PC-3 (cell line): ENCODE results near the gene NACC2. TPM values are rescaled to one million over a fixed set of nuclear protein-coding genes. Genes with fewer than 3 reads are reported as not detected.

Experiments used
- ATAC-seq: fragments of 200-7000 bp; cut with Tn5 transposase; 2 replicates; pipeline ENCODE4 v1.9.1; 2020; ENCODE audit warnings: mild to moderate bottlenecking, moderate library complexity
- BruUV-seq: library from RNA; stranded (reverse); fragments of 400-500 nt; replicated peaks from 2 replicates; lab custom pipeline; 2021; lab: Mats Ljungman, UMichigan
- CTCF ChIA-PET: fragments of 300-600 bp; sonication (Branson Sonifier 250); formaldehyde crosslinking; loops from one replicate; lab custom pipeline; 2022; ENCODE audit warnings: antibody characterized with exemption; lab: Charles Lee
- POLR2A ChIA-PET: fragments of 300-600 bp; sonication (Branson Sonifier 250); formaldehyde crosslinking; loops from one replicate; lab custom pipeline; 2022; ENCODE audit warnings: antibody characterized with exemption; ENCODE audit not compliant: unreplicated experiment; lab: Charles Lee
- DNase-seq: peaks from one replicate; pipeline ENCODE4 v3.0.0-alpha.2; 2015
- H2AFZ ChIP-seq: fragments of 300-600 bp; sonication (generic); 2 replicates; pipeline ENCODE4 v1.6.0; 2016; ENCODE audit warnings: antibody characterized with exemption, low read length
- H3F3A ChIP-seq: fragments of 300-600 bp; sonication (generic); one replicate; pipeline ENCODE4 v1.6.0; 2017; ENCODE audit warnings: antibody characterized with exemption, low read length, control low read depth, mild to moderate bottlenecking; ENCODE audit not compliant: unreplicated experiment
- H3K27ac ChIP-seq: fragments of 300-600 bp; sonication (generic); 2 replicates; pipeline ENCODE4 v1.5.1; 2016; ENCODE audit warnings: mild to moderate bottlenecking, low read length
- H3K27me3 ChIP-seq: fragments of 300-600 bp; sonication (generic); 2 replicates; pipeline ENCODE4 v1.6.1; 2016; ENCODE audit warnings: low read length, mixed read lengths
- H3K36me3 ChIP-seq: fragments of 300-600 bp; sonication (generic); 2 replicates; pipeline ENCODE4 v1.6.1; 2016; ENCODE audit warnings: low read depth, mixed run types, low read length, mixed read lengths
- H3K4me1 ChIP-seq: fragments of 300-600 bp; sonication (generic); 2 replicates; pipeline ENCODE4 v1.5.1; 2016; ENCODE audit warnings: low read length; ENCODE audit not compliant: insufficient read depth
- H3K4me2 ChIP-seq: fragments of 300-600 bp; sonication (generic); 2 replicates; pipeline ENCODE4 v1.6.0; 2016; ENCODE audit warnings: low read length
- H3K4me3 ChIP-seq: fragments of 300-600 bp; sonication (generic); 2 replicates; pipeline ENCODE4 v1.5.1; 2016; ENCODE audit warnings: mild to moderate bottlenecking, low read length, mixed read lengths
- H3K79me2 ChIP-seq: fragments of 300-600 bp; sonication (generic); 2 replicates; pipeline ENCODE4 v1.6.1; 2017; ENCODE audit warnings: low read length, mixed read lengths
- H3K9ac ChIP-seq: fragments of 300-600 bp; sonication (generic); 2 replicates; pipeline ENCODE4 v1.6.0; 2016; ENCODE audit warnings: mild to moderate bottlenecking, low read length
- H3K9me2 ChIP-seq: fragments of 300-600 bp; sonication (generic); replicated peaks from 2 replicates; pipeline ENCODE4 v1.6.1; 2016; ENCODE audit warnings: mixed run types, low read length, mixed read lengths
- H3K9me3 ChIP-seq: fragments of 300-600 bp; sonication (generic); 2 replicates; pipeline ENCODE4 v1.6.1; 2016; ENCODE audit warnings: low read length, mixed read lengths
- H4K20me1 ChIP-seq: fragments of 300-600 bp; sonication (generic); 2 replicates; pipeline ENCODE4 v1.6.1; 2016; ENCODE audit warnings: low read length, mixed read lengths
- EZH2 ChIP-seq: fragments of 300-600 bp; sonication (generic); IDR thresholded peaks from one replicate; pipeline ENCODE4 v1.6.1; 2017; ENCODE audit warnings: antibody characterized with exemption, mild to moderate bottlenecking, low read length; ENCODE audit not compliant: unreplicated experiment
- EZH2phosphoT487 ChIP-seq: fragments of 300-600 bp; sonication (generic); IDR thresholded peaks from 2 replicates; pipeline ENCODE4 v1.6.1; 2018; ENCODE audit warnings: mild to moderate bottlenecking, antibody characterized with exemption, low read length, borderline replicate concordance
- intact Hi-C: fragments of 100-400 bp; cut with micrococcal nuclease; formaldehyde crosslinking; loops from 2 replicates; pipeline ENCODE4 v1.9.0; 2023
- total RNA-seq: library from RNA; depleted of rRNA; stranded (reverse); fragments of >200 nt; gene quantifications from 2 replicates; pipeline ENCODE4 v1.2.3, GENCODE V29; 2014
- TF ChIP-seq, protein P1 (sequence below): fragments of 300-600 bp; sonication (generic); conservative IDR thresholded peaks from 2 replicates; pipeline ENCODE4 v1.5.1; 2017; ENCODE audit warnings: antibody characterized with exemption, low read depth, mild to moderate bottlenecking, low read length

The NACC2 gene
- total RNA-seq, 1 experiment from 2014 or later, result 12.3 TPM

DNA sequence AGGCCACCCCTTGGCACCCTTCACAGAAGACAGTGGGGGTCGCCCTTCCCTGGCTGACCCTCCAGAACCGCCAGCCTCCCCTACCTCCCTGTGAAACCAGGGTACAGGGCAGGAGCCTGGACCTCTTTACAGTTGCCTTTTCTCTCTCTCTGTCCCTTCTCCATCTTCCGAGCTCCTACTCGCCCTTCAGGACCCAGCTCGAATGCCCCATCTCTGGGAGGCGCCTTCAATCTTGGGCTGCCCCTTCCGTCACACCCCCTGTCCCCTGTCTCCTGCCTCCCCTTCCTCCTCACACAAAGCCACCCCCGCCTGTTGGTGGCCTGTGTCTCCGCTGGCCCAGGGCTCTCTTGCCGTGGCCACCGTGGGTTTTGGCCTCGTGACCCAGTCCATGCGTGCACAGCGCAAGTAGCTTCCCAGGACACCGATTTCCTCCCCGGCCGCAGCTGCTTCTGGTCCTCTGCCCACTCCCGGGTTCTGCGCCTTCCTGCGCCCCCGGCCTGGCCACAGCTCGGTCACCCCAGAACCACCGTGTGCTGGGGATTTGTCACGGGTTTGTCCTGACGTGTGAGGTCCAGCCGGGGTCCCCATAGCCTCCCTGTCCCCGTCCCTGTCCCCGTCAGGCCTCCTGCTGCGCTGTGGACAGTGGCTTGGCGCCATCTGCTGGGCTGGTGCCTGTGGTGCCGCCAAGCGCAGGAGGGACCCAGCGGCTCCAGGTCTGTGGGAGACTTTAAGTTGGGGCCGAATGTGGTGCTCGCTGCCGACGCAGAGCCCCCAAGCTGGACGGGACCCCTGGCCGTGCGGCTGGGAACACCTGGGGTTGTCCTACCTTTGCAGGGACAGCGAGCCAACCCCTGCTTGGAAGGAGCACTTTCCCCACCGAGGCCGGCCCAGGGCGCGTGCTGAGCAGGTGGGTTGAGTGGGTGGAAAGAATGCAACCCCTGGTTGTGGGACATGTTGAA lies 27.6 kb upstream of the NACC2 start:
- Histone ChIP-seq H3K4me2 (no peak overlapping the region), H4K20me1 (no peaks in the 10 kb centered on the region), H3K27me3 (no peaks in the 10 kb centered on the region), H3K36me3 (no peaks in the 10 kb centered on the region), H3K9me3 (no peaks in the 10 kb centered on the region), H3K4me3 (no peak overlapping the region), H3K27ac (no peak overlapping the region), H3K79me2 (peaks cover 11% of the 10 kb centered on the region), H3K4me1 (peaks cover under 1% of the 10 kb centered on the region; the same call in 1 of the 2 replicates), H3K9me2 (no peaks in the 10 kb centered on the region), H2AFZ (no peak overlapping the region), H3F3A (no peaks in the 10 kb centered on the region), H3K9ac (no peak overlapping the region)
- POLR2A ChIA-PET, result no interaction called here
- TF ChIP-seq EZH2phosphoT487, result no peak
- TF ChIP-seq, protein P1, sequence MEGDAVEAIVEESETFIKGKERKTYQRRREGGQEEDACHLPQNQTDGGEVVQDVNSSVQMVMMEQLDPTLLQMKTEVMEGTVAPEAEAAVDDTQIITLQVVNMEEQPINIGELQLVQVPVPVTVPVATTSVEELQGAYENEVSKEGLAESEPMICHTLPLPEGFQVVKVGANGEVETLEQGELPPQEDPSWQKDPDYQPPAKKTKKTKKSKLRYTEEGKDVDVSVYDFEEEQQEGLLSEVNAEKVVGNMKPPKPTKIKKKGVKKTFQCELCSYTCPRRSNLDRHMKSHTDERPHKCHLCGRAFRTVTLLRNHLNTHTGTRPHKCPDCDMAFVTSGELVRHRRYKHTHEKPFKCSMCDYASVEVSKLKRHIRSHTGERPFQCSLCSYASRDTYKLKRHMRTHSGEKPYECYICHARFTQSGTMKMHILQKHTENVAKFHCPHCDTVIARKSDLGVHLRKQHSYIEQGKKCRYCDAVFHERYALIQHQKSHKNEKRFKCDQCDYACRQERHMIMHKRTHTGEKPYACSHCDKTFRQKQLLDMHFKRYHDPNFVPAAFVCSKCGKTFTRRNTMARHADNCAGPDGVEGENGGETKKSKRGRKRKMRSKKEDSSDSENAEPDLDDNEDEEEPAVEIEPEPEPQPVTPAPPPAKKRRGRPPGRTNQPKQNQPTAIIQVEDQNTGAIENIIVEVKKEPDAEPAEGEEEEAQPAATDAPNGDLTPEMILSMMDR, result peak; percentile 88
- BruUV-seq, result no TSS peak
- intact Hi-C loops, result loop anchor here (2.0 kb wide), 2 partner anchors 34 to 156 kb away; no protein-coding TSS in a partner anchor
- ATAC-seq (peak; percentile 40), DNase-seq (peak; percentile 61)
- CTCF ChIA-PET, result interaction anchor here (0.6 kb wide), 1 partner anchor 327 kb away, joined by 3 read pairs; no protein-coding TSS in a partner anchor

DNA sequence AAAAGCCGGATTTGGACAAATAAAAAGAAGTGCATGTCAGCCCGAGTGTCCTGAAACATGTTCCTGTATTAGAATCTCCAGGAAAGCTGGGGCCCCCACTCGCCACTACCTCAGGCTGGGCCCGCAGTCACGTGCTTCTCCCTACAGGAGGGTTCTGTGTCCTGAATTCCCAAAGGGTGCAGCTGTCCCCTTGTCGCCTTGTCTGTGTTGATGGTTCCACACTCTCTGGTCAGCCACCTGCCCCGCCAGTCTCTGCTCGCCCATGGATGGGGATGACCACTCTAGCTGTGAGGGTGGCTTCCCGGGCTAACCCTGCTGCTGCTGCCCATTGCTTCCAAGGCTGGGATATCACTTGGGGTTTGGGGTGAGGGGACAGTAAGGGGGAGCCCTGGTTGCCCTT lies 26.7 kb upstream of the NACC2 start:
- TF ChIP-seq, protein P1, result no peak
- TF ChIP-seq EZH2, result no peak
- TF ChIP-seq EZH2phosphoT487, result no peak
- intact Hi-C loops, result loop anchor here (2.0 kb wide), 2 partner anchors 33 to 155 kb away; no protein-coding TSS in a partner anchor

More for the DNA sequence above, 26.7 kb upstream of the NACC2 start:
- H4K20me1 ChIP-seq, result no peaks in the 10 kb centered on the region
- no peak overlapping the region for H3K4me2 ChIP-seq
- DNase-seq (no peak), ATAC-seq (no peak)
- POLR2A ChIA-PET, result no interaction called here
- no peaks in the 10 kb centered on the region for H3K36me3 ChIP-seq
- H3K4me1 ChIP-seq, result peaks cover 7% of the 10 kb centered on the region; the same call in 1 of the 2 replicates
- no peaks in the 10 kb centered on the region for H3K9me2 ChIP-seq
- no TSS peak for BruUV-seq
- H3K4me3 ChIP-seq, result no peak overlapping the region
- H3K27ac ChIP-seq, result no peak overlapping the region
- no peaks in the 10 kb centered on the region for H3F3A ChIP-seq
- no peak overlapping the region for H3K9ac ChIP-seq
- H3K27me3 ChIP-seq, result no peaks in the 10 kb centered on the region
- H3K9me3 ChIP-seq, result no peaks in the 10 kb centered on the region
- CTCF ChIA-PET, result interaction anchor here (0.6 kb wide), 2 partner anchors 32 to 115 kb away, joined by 3 to 4 read pairs; no protein-coding TSS in a partner anchor
- peaks cover 20% of the 10 kb centered on the region for H3K79me2 ChIP-seq
- H2AFZ ChIP-seq, result no peak overlapping the region
